ENCODE measurements around the gene CCDC85C. TPM values are rescaled to one million over a fixed set of nuclear protein-coding genes. Genes with fewer than 3 reads are reported as not detected.

CCDC85C gene
- total and polyA plus RNA-seq, 4 donors: 8.4 to 34.5 (median 25.0) TPM

- Histone ChIP-seq H3K4me1 (ENCODE audit: control insufficient read depth, insufficient read depth, low read length) (peaks cover 1% of the 10 kb centered on the region), H3K27me3 (ENCODE audit: control insufficient read depth, insufficient read depth, low read length) (no peaks in the 10 kb centered on the region), H3K9me3 (ENCODE audit: control insufficient read depth, insufficient read depth, low read length) (no peaks in the 10 kb centered on the region), H3K4me3 (ENCODE audit: low read depth, low read length) (no peak overlapping the region), H3K27ac (ENCODE audit: low read depth, low read length) (no peak overlapping the region), H3K36me3 (ENCODE audit: control insufficient read depth, insufficient read depth, low read length) (no peaks in the 10 kb centered on the region)
- no CpG with 5 or more reads among the region's 3 CpGs for WGBS (ENCODE audit: insufficient coverage)
- DNase-seq (ENCODE audit: low read depth in 4 of 6, low spot score in 6 of 6): no peak
These were observed 130.5 kb downstream of the CCDC85C start for GRCh38 chr14:99473458-99473857.

GRCh38 chr14:99472937-99473336, 131.1 kb downstream of the CCDC85C start:
- DNase-seq (ENCODE audit: low read depth in 4 of 6, low spot score in 6 of 6): no peak
- H3K36me3 ChIP-seq (ENCODE audit: control insufficient read depth, insufficient read depth, low read length): no peaks in the 10 kb centered on the region
- H3K27me3 ChIP-seq (ENCODE audit: control insufficient read depth, insufficient read depth, low read length): no peaks in the 10 kb centered on the region
- WGBS (ENCODE audit: insufficient coverage): no CpG with 5 or more reads among the region's 4 CpGs
- no peak overlapping the region for H3K4me3 ChIP-seq (ENCODE audit: low read depth, low read length)
- H3K9me3 ChIP-seq (ENCODE audit: control insufficient read depth, insufficient read depth, low read length): no peaks in the 10 kb centered on the region
- H3K27ac ChIP-seq (ENCODE audit: low read depth, low read length): no peak overlapping the region
- H3K4me1 ChIP-seq (ENCODE audit: control insufficient read depth, insufficient read depth, low read length): no peaks in the 10 kb centered on the region

GRCh38 chr14:99471731-99472130, 132.3 kb downstream of the CCDC85C start:
- Histone ChIP-seq H3K27me3 (ENCODE audit: control insufficient read depth, insufficient read depth, low read length) (no peaks in the 10 kb centered on the region), H3K36me3 (ENCODE audit: control insufficient read depth, insufficient read depth, low read length) (no peaks in the 10 kb centered on the region), H3K4me3 (ENCODE audit: low read depth, low read length) (no peak overlapping the region), H3K9me3 (ENCODE audit: control insufficient read depth, insufficient read depth, low read length) (no peaks in the 10 kb centered on the region), H3K4me1 (ENCODE audit: control insufficient read depth, insufficient read depth, low read length) (peaks cover 4% of the 10 kb centered on the region), H3K27ac (ENCODE audit: low read depth, low read length) (no peak overlapping the region)
- 94% methylated on average over 7 of the region's 7 CpGs for WGBS (ENCODE audit: insufficient coverage)
- DNase-seq (ENCODE audit: low read depth in 4 of 6, low spot score in 6 of 6): no peak

GRCh38 chr14:99468836-99469592, 135.0 kb downstream of the CCDC85C start:
- Histone ChIP-seq H3K27me3 (ENCODE audit: control insufficient read depth, insufficient read depth, low read length) (no peaks in the 10 kb centered on the region), H3K4me3 (ENCODE audit: low read depth, low read length) (no peak overlapping the region), H3K4me1 (ENCODE audit: control insufficient read depth, insufficient read depth, low read length) (peaks cover 4% of the 10 kb centered on the region), H3K9me3 (ENCODE audit: control insufficient read depth, insufficient read depth, low read length) (no peaks in the 10 kb centered on the region), H3K36me3 (ENCODE audit: control insufficient read depth, insufficient read depth, low read length) (peaks cover 12% of the 10 kb centered on the region), H3K27ac (ENCODE audit: low read depth, low read length) (no peak overlapping the region)
- no peak for DNase-seq (ENCODE audit: low read depth in 4 of 6, low spot score in 6 of 6)
- WGBS (ENCODE audit: insufficient coverage): no CpG with 5 or more reads among the region's 8 CpGs

- Histone ChIP-seq H3K36me3 (ENCODE audit: control insufficient read depth, insufficient read depth, low read length) (peaks cover 12% of the 10 kb centered on the region), H3K27ac (ENCODE audit: low read depth, low read length) (no peak overlapping the region), H3K27me3 (ENCODE audit: control insufficient read depth, insufficient read depth, low read length) (no peaks in the 10 kb centered on the region), H3K4me1 (ENCODE audit: control insufficient read depth, insufficient read depth, low read length) (peaks cover 4% of the 10 kb centered on the region), H3K9me3 (ENCODE audit: control insufficient read depth, insufficient read depth, low read length) (no peaks in the 10 kb centered on the region), H3K4me3 (ENCODE audit: low read depth, low read length) (no peak overlapping the region)
- DNase-seq (ENCODE audit: low read depth in 4 of 6, low spot score in 6 of 6): no peak
- WGBS (ENCODE audit: insufficient coverage): 100% methylated on average over 2 of the region's 4 CpGs
These were observed 135.9 kb downstream of the CCDC85C start for GRCh38 chr14:99468081-99468480.

GRCh38 chr14:99467336-99468078, 136.5 kb downstream of the CCDC85C start:
- no peak overlapping the region for H3K4me3 ChIP-seq (ENCODE audit: low read depth, low read length)
- H3K27ac ChIP-seq (ENCODE audit: low read depth, low read length): no peak overlapping the region
- peaks cover 12% of the 10 kb centered on the region for H3K36me3 ChIP-seq (ENCODE audit: control insufficient read depth, insufficient read depth, low read length)
- WGBS (ENCODE audit: insufficient coverage): 61% methylated on average over 8 of the region's 9 CpGs
- no peaks in the 10 kb centered on the region for H3K9me3 ChIP-seq (ENCODE audit: control insufficient read depth, insufficient read depth, low read length)
- H3K27me3 ChIP-seq (ENCODE audit: control insufficient read depth, insufficient read depth, low read length): no peaks in the 10 kb centered on the region
- H3K4me1 ChIP-seq (ENCODE audit: control insufficient read depth, insufficient read depth, low read length): peaks cover 4% of the 10 kb centered on the region
- DNase-seq (ENCODE audit: low read depth in 4 of 6, low spot score in 6 of 6): peak in 1 of 6 donors; percentile 7

GRCh38 chr14:99466758-99467157, 137.2 kb downstream of the CCDC85C start:
- peaks cover 4% of the 10 kb centered on the region for H3K4me1 ChIP-seq (ENCODE audit: control insufficient read depth, insufficient read depth, low read length)
- no peak for DNase-seq (ENCODE audit: low read depth in 4 of 6, low spot score in 6 of 6)
- no peaks in the 10 kb centered on the region for H3K27me3 ChIP-seq (ENCODE audit: control insufficient read depth, insufficient read depth, low read length)
- no CpG with 5 or more reads among the region's 3 CpGs for WGBS (ENCODE audit: insufficient coverage)
- H3K27ac ChIP-seq (ENCODE audit: low read depth, low read length): no peak overlapping the region
- no peaks in the 10 kb centered on the region for H3K9me3 ChIP-seq (ENCODE audit: control insufficient read depth, insufficient read depth, low read length)
- no peak overlapping the region for H3K4me3 ChIP-seq (ENCODE audit: low read depth, low read length)
- peaks cover 12% of the 10 kb centered on the region for H3K36me3 ChIP-seq (ENCODE audit: control insufficient read depth, insufficient read depth, low read length)

- Histone ChIP-seq H3K4me1 (ENCODE audit: control insufficient read depth, insufficient read depth, low read length) (peaks cover 4% of the 10 kb centered on the region), H3K27ac (ENCODE audit: low read depth, low read length) (no peak overlapping the region), H3K36me3 (ENCODE audit: control insufficient read depth, insufficient read depth, low read length) (peaks cover 19% of the 10 kb centered on the region), H3K27me3 (ENCODE audit: control insufficient read depth, insufficient read depth, low read length) (no peaks in the 10 kb centered on the region), H3K9me3 (ENCODE audit: control insufficient read depth, insufficient read depth, low read length) (no peaks in the 10 kb centered on the region), H3K4me3 (ENCODE audit: low read depth, low read length) (no peak overlapping the region)
- 91% methylated on average over 9 of the region's 9 CpGs for WGBS (ENCODE audit: insufficient coverage)
- no peak for DNase-seq (ENCODE audit: low read depth in 4 of 6, low spot score in 6 of 6)
These were observed 138.7 kb downstream of the CCDC85C start for GRCh38 chr14:99465288-99465687.

GRCh38 chr14:99463974-99464373, 140.0 kb downstream of the CCDC85C start:
- Histone ChIP-seq H3K36me3 (ENCODE audit: control insufficient read depth, insufficient read depth, low read length) (peaks cover 23% of the 10 kb centered on the region), H3K27ac (ENCODE audit: low read depth, low read length) (no peak overlapping the region), H3K9me3 (ENCODE audit: control insufficient read depth, insufficient read depth, low read length) (no peaks in the 10 kb centered on the region), H3K27me3 (ENCODE audit: control insufficient read depth, insufficient read depth, low read length) (no peaks in the 10 kb centered on the region), H3K4me1 (ENCODE audit: control insufficient read depth, insufficient read depth, low read length) (peaks cover 4% of the 10 kb centered on the region), H3K4me3 (ENCODE audit: low read depth, low read length) (no peak overlapping the region)
- WGBS (ENCODE audit: insufficient coverage): 60% methylated on average over 2 of the region's 4 CpGs
- DNase-seq (ENCODE audit: low read depth in 4 of 6, low spot score in 6 of 6): peak in 1 of 6 donors; percentile 15

- no peaks in the 10 kb centered on the region for H3K9me3 ChIP-seq (ENCODE audit: control insufficient read depth, insufficient read depth, low read length)
- no peaks in the 10 kb centered on the region for H3K27me3 ChIP-seq (ENCODE audit: control insufficient read depth, insufficient read depth, low read length)
- DNase-seq (ENCODE audit: low read depth in 4 of 6, low spot score in 6 of 6): no peak
- 100% methylated on average over 1 of the region's 6 CpGs for WGBS (ENCODE audit: insufficient coverage)
- peaks cover 23% of the 10 kb centered on the region for H3K36me3 ChIP-seq (ENCODE audit: control insufficient read depth, insufficient read depth, low read length)
- no peak overlapping the region for H3K27ac ChIP-seq (ENCODE audit: low read depth, low read length)
- no peaks in the 10 kb centered on the region for H3K4me1 ChIP-seq (ENCODE audit: control insufficient read depth, insufficient read depth, low read length)
- H3K4me3 ChIP-seq (ENCODE audit: low read depth, low read length): no peak overlapping the region
These were observed 141.8 kb downstream of the CCDC85C start for GRCh38 chr14:99462210-99462609.
